ENCODE measurements around the gene ZBTB26.
A peak's percentile ranks its signal among the peaks of the same experiment; 100 is the strongest.
"Not testable (repeated sequence)": the region's sequence is repeated elsewhere in the genome, so short reads cannot be mapped to it uniquely, and the experiment has no call there.

Gene ZBTB26

DNA sequence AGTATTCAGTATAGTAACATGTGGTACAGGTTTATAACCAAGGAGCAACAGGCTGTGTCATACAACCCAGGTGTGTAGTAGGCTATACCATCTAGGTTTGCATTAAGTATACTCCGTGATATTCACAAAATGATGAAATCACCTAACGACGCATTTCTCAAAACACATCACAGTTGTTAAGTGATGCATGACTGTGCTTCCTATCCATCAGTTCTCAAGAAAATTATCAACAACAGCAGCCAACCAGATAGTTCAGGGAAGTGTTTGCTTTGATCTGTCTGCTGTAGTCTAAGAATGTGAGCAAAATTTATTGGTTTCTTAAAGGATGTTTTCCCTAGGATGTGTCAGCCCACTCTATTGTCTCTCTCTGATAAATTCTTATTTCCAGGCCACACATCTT, 7.4 kb downstream of the ZBTB26 start:
- no peak for DNase-seq

- DNase-seq = no peak
Observed at GRCh38 chr9:122922713-122923112, 8.6 kb downstream of the ZBTB26 start.

DNA sequence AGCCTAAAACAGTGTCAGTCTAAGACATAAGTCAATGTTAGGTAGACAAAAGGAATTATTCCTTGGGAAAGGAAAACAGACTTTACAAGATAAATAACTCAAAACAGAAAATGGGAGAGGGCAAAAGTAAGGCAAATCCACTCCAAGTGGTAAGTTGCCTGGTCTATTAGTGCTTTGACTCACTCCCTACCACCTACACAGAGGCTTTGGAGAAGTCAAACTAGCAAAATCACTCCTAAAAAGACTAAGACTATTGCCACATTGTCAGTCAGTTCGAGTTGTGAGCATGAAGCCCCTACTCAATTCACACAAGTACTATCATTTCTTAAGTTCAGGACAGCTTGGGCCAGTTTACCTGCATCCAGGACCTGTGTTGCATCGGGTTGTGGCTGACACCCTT, 13.0 kb downstream of the ZBTB26 start:
- peak in 1 of 2 donors; percentile 50 for DNase-seq

DNA sequence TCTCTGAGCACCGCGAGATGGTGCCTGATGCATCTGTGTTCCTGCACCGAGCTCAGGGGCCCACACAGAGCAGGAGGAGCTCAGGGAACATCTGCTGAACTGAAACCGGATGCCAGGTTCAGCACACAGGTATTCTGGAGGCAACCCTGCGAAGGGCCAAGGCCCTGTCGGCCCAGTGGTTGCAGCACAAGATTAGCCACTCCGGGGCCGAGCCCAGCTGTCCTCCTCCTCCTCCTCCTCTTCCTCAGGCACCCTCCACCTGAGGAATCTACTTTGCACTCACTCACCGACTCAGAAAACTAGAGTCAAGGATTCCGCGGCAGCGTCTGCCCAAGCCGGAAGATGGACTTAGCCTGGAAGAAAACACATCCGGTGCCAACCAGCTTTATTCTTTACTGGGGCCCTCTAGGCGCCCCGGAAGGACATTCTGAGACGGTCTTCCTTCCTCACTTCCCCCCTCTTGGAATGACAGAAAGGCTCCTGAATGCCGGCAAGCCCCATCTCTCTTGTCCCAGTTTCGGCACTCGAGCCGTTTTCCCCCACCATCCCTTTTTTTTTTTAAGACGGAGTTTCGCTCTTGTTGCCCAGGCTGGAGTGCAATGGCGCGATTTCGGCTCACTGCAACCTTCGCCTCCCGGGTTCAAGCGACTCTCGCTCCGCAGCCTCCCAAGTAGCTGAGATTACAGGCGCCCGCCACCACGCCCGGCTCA, 18.2 kb downstream of the ZBTB26 start, which contains the start of gene ZBTB6:
ZBTB6 (minus strand) TSS at position 360 of the 710 bp plus-strand sequence. CDS start 1,251 bp downstream, outside the sequence.
- DNase-seq = peak; percentile 78 to 82

- DNase-seq = peak in 1 of 2 donors; percentile 49
Observed at GRCh38 chr9:122912671-122912963, 18.7 kb downstream of the ZBTB26 start.

- DNase-seq = not testable (repeated sequence)
Observed at GRCh38 chr9:122906122-122906521, 25.2 kb downstream of the ZBTB26 start.

- DNase-seq = peak; percentile 99
Observed at GRCh38 chr9:122904823-122905710, 26.2 kb downstream of the ZBTB26 start, which contains the start of gene RC3H2. Gene RC3H2 (minus strand): TSS chr9:122905359. CDS start chr9:122897509, 7,850 bp downstream.

GRCh38 chr9:122904466-122904822, 26.9 kb downstream of the ZBTB26 start:
- peak in 1 of 2 donors; percentile 23 for DNase-seq

DNA sequence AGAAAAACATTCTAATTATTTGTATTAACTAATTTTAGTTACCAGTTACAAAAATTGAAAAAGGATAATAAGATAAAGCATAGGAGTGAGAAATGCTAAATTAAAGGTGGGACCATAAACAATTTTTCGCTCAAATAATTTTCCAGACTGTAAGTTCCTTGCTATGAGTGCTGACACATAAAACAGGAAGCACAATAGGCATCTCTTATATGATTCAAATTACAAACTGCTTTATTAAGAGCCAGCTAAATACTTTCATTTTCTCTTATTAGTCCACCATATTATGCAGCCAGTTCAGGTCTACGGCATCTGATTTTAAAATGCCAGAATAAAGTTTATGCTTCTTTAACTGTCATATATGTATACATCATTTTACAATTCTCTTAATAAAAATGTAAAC, 30.5 kb downstream of the ZBTB26 start:
- DNase-seq = peak; percentile 66 to 82

DNA sequence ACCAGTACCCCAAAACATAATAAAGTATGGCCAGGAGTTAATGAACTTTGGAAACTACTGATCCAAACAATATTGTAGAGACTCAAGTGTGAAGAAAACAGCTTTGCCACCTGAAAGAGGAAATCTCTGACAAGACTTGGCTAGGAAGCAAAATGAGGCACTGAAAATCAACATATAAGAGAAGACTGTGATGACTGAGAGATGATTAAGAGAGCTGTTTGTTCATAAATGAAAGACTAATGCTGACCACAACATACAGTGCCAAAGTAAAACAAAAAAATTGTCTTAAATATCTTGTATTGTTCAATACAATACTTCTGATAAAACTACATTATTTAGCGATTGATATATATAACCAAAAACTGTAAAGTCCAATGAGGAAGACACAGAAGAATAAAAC, 33.3 kb downstream of the ZBTB26 start:
- no peak for DNase-seq

DNA sequence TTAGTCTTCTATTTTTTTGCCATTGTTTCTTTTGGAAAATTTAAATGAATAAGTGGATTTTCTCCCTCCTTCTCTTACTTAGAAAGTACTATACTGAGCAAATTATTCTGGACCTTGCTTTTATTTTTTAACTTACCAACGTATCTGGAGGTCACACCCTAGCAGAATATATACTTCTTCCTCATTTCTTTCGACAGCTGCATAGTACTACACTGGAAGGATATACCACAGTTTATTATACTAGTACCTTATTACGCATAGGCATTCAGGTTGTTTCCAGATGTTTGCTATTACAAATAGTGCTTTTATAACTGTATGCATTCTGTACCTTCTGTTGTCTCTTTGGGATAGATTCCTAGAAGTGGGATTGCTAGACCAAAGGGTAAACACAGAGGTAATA, 42.8 kb downstream of the ZBTB26 start:
- DNase-seq = no peak

DNA sequence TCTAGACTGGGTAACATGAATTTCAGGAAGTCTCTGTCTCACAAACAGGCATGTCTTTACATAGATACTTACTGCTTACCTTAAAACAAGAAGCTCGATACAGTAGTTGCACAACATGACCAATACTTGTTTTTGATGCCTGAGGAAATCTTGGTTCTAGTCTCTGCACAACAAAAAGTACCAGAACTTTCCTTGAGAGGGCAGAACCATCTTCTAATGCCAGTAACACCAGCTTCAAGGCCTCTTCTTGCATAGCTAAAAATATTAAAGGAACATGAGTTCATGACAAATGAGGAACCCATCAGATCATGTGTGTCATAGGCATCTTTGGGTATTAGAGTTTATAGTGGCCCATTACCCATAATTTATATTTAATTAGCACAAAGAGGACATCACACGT, 48.2 kb downstream of the ZBTB26 start:
- DNase-seq = no peak

DNA sequence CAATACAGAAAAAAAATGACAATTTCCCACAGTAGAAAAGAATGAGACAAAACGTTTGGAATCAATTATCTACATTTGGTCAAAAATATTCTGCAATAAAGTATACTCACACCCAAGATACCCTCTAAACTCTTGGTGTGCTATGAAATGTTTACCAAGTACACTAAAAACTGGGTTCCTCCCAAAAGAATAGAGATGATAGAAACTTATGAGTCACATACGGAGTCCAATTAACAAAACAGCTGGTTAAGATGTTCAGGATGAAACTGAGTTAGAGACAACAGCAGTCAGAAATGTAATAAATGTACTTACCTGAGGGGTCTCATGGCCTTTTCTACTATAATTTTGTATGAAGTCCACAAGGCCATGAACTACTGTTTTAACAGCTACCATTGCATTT, 51.9 kb downstream of the ZBTB26 start:
- DNase-seq = no peak

GRCh38 chr9:122875523-122875922, 55.8 kb downstream of the ZBTB26 start:
- DNase-seq = no peak

DNA sequence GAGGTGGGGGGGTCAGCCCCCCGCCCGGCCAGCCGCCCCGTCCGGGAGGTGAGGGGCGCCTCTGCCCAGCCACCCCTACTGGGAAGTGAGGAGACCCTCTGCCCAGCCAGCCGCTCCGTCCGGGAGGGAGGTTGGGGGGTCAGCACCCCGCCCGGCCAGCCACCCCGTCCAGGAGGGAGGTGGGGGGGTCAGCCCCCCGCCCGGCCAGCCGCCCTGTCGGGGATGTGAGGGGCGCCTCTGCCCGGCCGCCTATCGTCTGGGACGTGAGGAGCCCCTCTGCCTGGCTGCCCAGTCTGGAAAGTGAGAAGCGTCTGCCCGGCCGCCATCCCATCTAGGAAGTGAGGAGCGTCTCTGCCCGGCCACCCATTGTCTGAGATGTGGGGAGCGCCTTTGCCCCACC, 64.0 kb downstream of the ZBTB26 start:
- DNase-seq = not testable (repeated sequence)

GRCh38 chr9:122866079-122866478, 65.2 kb downstream of the ZBTB26 start:
- no peak for DNase-seq

All from inflammatory macrophage treated with lipopolysaccharide for 1 hour (primary cell).